Measurements from ENCODE around the gene IQSEC3.

DNA sequence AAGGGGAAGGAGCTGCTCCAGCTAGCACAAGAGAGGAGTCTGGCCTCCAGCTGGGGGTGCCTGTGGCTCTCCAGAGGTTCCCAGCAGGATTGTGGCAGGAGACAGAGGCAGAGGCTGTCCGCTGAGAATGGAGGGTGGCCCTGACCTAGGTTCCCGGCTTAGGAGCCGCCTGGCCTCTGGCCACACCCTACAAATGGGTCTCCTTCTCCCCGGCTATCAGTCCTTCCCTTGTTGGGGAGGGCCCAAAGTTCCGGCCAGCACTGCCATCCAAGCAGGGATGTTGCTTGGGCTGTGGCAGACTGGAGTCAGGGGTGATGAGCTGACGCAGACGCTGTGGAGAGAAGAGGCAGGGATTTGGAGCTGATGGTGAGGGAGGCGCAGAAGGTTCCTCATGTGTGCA is 124.3 kb downstream of the IQSEC3 start:
- TF ChIP-seq, protein P1, sequence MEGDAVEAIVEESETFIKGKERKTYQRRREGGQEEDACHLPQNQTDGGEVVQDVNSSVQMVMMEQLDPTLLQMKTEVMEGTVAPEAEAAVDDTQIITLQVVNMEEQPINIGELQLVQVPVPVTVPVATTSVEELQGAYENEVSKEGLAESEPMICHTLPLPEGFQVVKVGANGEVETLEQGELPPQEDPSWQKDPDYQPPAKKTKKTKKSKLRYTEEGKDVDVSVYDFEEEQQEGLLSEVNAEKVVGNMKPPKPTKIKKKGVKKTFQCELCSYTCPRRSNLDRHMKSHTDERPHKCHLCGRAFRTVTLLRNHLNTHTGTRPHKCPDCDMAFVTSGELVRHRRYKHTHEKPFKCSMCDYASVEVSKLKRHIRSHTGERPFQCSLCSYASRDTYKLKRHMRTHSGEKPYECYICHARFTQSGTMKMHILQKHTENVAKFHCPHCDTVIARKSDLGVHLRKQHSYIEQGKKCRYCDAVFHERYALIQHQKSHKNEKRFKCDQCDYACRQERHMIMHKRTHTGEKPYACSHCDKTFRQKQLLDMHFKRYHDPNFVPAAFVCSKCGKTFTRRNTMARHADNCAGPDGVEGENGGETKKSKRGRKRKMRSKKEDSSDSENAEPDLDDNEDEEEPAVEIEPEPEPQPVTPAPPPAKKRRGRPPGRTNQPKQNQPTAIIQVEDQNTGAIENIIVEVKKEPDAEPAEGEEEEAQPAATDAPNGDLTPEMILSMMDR (IDR thresholded peaks at IDR 0.05; ENCODE audit: low read length) = no peak
- TF ChIP-seq EZH2 (optimal IDR thresholded peaks at IDR 0.05; ENCODE audit: low read depth, low read length) (no peak), EZH2phosphoT487 (IDR thresholded peaks at IDR 0.05; ENCODE audit: low read length) (no peak)
